ENCODE data around the gene ABHD13.
"Not testable (repeated sequence)": the region's sequence is repeated elsewhere in the genome, so short reads cannot be mapped to it uniquely, and the experiment has no call there.

The ABHD13 gene

GRCh38 chr13:108225440-108225839 lies 7.2 kb downstream of the ABHD13 start:
- DNase-seq, result no peak

- DNase-seq, result no peak
Observed at GRCh38 chr13:108226184-108226583, 8.0 kb downstream of the ABHD13 start.

GRCh38 chr13:108227651-108228272 lies 9.6 kb downstream of the ABHD13 start:
- peak; percentile 36 to 46 for DNase-seq

- DNase-seq, result no peak
Observed at GRCh38 chr13:108230377-108230776, 12.2 kb downstream of the ABHD13 start.

GRCh38 chr13:108249150-108249549 lies 31.0 kb downstream of the ABHD13 start:
- DNase-seq, result no peak

- DNase-seq, result no peak
Observed at GRCh38 chr13:108257248-108257647, 39.1 kb downstream of the ABHD13 start.

GRCh38 chr13:108263621-108264355 lies 45.6 kb downstream of the ABHD13 start:
- DNase-seq, result no peak

GRCh38 chr13:108266321-108266990 lies 48.3 kb downstream of the ABHD13 start:
- DNase-seq, result no peak

- DNase-seq, result no peak
Observed at GRCh38 chr13:108267347-108267746, 49.2 kb downstream of the ABHD13 start.

GRCh38 chr13:108267855-108268254 lies 49.7 kb downstream of the ABHD13 start:
- not testable (repeated sequence) for DNase-seq

GRCh38 chr13:108268466-108269112 lies 50.4 kb downstream of the ABHD13 start:
- no peak for DNase-seq

GRCh38 chr13:108269601-108270328 lies 51.6 kb downstream of the ABHD13 start, which contains the start of gene TNFSF13B:
TSS of gene TNFSF13B (plus strand) at chr13:108269718. CDS start at chr13:108269896, 178 bp downstream.
- peak in 1 of 2 donors; percentile 44 for DNase-seq

GRCh38 chr13:108270442-108270841 lies 52.2 kb downstream of the ABHD13 start:
- no peak for DNase-seq

GRCh38 chr13:108272333-108272732 lies 54.1 kb downstream of the ABHD13 start:
- no peak for DNase-seq

- DNase-seq, result no peak
Observed at GRCh38 chr13:108273429-108274118, 55.4 kb downstream of the ABHD13 start.

- DNase-seq, result no peak
Observed at GRCh38 chr13:108274718-108275117, 56.5 kb downstream of the ABHD13 start.

GRCh38 chr13:108276060-108276459 lies 57.9 kb downstream of the ABHD13 start:
- no peak for DNase-seq

GRCh38 chr13:108278466-108278865 lies 60.3 kb downstream of the ABHD13 start:
- DNase-seq, result no peak

GRCh38 chr13:108281901-108282300 lies 63.7 kb downstream of the ABHD13 start:
- DNase-seq, result no peak

- DNase-seq, result no peak
Observed at GRCh38 chr13:108283110-108283509, 64.9 kb downstream of the ABHD13 start.

All from stimulated activated CD4-positive, alpha-beta T cell treated with anti-CD3 and anti-CD28 coated beads, Interleukin-2, amount 100 ng/mL, for 48 hours (primary cell).